CD1c-positive myeloid dendritic cell (primary cell): ENCODE data around the gene ELP4.

Experiments
- DNase-seq: peaks from one replicate; pipeline ENCODE4 v3.0.0-alpha.2; 2016; ENCODE audit errors: extremely low spot score

Gene ELP4

DNA sequence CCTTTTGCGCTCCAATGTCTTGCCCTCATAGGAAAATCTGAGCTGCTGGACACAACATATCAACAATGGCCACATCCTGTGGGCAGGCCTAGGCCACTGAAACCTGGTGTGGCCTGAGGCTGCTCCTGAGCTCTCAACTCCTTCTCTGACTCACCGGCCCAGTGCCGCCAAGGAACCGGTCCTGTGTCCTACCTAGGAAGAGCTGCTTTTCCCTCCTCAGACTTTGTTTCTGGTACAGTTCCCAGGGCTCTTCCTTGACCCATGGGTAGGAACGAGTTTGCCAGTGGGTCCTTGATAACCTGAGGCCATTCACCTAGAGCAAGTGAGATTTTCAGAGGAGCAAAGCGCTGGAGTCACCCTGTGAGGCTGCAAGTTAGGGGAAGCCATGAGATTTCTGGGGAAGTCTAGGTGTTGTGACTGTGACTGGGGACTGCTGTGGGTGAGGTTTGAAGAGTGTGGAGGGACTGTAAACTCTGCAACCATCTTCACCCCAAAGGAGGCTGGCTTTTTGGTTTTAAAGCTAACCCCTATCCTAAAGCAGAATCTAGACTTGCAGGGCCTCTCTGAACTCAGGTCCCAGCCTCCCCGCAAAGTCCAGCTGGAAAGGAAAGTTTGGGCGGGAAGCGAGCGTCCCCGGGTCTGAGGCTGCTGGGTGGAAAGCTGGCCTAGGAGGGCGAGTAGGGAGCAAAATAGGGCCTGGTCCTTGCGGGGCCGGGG, 313.5 kb downstream of the ELP4 start:
- no peak for DNase-seq

DNA sequence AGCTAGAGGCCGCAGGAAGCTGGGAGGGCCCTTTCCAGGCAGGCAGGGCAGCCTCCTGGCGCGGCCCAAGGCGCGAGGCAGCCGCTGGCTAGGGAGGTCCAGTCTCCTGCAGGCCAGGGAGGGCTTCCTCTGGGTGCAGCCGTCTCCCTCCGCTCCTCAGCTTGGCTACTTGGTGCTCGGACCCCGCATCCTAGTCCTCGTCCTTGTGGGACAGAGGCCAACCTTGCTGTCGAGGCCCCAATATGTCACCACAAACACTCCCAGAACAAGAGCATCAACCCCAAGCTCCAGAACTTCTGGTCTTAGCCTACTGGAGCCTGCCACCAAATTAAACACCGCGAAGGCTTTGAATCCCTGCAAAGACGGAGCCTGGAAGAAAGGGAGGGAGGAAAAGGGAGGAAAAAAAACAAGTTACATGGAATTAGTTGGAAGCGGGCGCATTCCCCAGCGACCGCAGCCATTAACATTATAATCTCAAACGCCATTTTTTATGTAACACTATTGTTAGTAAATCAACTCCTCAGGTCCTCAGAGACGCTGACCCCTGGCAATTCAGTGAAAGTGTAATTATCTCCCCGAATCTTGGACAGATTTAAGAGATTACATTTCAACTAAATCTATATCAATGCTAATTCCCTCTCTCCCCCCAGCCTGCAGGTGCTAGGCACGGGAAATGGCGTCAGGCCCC, 314.2 kb downstream of the ELP4 start:
- DNase-seq, result no peak

DNA sequence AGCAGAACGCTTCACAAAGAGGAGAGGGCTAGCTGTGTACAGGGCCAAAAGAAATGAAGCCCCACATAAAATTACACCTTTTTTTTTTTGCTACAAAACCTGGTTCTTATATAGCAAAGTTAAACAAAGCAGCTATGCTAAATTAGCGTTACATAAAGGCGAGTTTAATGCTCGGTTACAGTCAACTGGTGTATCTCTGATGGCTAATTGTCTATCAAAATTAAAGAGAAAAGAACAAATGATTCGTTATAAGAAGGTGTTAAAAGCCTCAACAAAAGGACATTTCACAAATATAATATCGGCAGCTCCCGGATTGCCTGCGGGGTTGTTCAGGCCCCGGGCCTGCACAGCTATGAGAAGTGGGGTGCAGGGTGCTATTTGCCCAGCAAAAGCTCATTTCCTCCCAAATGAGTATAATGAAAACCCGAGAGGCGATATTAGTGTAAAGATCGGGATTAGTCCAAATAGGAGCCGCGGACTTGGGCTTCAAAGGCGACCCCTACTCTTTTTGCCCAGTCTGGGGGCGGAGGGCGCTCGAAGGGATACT, 314.8 kb downstream of the ELP4 start:
- DNase-seq, result no peak

DNA sequence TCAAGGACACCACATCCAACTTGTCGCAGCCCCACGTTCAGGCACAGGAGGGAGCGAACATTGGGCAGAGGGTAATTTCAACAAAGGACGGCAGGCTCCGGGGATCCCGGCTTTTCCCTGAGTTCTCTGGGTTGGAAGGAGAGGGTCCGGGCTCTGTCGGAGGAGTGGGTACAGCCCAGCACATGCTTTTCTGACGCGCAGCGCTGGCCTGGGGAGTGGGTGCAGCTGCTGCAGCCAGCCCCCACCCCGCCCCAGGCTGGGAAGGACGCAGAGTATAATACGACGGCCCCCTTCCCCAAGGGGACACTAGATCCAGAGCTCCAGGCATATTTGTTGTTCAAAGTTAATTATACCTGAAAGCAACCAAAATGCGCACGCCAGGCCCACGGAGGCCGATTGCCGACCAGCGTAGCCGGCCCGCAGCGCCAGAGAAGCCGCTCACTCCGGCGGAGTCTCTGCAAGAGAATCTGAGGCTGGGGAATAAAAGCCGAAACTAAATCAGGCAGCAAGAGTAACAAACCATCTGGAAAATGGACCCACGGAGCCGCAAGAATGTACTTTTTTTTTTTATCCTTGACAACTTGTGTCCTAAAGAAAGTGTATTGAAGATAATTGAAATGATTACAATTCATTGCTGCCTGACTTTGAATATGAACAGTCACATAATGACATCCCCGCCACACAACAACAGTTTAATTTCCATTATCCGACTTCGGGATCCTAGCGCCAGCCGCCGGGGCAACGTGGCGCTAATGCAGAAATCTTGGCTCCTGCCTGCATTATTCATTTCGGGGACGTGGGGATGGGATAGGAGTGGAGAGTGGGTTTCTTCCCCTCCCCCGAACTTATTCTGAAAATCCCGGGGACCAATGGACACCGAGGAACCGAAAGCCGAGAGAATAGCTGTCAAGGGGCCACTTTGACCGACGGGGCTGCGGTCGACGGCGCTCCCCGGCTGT, 315.6 kb downstream of the ELP4 start:
- no peak for DNase-seq

DNA sequence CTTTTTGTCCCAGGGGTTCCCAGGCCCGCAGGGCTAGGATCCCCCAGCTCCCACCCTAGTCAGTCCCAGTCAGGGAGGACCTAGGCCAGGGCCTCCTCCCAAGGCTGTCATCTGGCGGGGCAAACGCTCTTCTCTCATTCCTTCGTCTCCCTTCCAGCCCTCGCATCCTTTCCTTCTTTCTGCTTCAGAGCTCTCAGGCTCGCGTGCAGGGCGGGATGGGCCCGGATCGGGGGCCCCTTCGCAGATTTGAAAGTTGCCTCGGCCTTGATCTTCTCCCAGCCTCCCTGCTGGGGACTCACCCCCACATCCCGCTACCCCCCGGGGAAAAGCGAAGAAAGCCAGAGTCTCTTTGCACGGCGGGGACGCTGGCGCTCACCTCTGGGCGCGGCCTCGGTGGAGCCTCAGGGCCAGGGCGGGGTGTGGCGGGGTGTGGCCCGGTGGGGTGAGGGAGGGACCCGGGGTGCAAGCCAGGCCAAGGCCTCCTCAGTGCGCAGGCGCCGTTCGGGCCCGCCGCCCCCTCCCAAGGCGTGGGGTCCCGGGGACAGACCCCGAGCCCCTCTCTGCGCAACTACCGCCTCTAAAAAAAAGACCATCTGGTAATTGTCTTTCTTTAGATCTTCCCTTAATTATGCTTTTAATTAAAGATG, 316.4 kb downstream of the ELP4 start:
- no peak for DNase-seq

DNA sequence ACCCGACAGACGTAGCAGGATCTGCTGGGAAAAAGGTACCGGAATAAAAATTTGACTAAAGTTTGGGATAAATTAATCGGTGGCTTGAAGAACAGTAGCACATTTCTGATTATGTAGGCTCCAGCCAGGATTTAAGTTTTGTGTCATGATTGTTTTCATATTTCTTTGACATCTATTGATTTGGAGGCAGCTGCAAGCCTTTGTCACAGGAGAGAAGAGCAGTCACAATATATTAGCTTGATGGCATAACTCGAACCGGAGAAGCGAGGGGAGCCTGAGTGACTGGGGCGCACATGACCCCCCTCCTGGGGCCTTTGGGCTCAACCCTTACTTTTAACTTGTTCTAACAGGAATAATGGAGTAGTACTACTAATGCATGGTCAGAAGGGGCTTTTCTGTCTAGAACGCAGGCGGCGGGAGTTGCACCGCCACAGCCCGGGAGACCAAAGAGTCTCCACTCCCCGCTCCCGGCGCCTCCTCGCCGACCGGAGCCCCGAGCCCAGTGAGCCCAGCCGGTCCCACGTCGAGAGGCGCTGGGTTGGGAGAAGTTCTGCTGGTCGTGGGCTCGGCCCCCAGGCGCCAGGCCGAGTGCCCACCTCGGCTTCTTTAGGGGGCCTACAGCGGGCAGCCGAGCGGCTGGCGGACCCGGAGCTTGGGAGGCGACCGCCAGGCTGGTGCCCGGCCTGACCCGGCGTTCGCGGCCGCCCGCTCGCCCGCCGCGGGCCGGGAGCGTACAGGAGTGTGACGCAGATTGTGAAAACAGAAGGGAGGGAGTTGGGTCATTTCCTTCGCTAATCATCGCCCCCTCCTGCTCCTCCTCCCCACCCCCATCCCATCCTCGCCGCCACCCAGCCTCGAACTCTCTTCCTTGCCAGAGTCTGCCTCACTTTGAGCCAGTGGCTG, 317.2 kb downstream of the ELP4 start:
- no peak for DNase-seq

DNA sequence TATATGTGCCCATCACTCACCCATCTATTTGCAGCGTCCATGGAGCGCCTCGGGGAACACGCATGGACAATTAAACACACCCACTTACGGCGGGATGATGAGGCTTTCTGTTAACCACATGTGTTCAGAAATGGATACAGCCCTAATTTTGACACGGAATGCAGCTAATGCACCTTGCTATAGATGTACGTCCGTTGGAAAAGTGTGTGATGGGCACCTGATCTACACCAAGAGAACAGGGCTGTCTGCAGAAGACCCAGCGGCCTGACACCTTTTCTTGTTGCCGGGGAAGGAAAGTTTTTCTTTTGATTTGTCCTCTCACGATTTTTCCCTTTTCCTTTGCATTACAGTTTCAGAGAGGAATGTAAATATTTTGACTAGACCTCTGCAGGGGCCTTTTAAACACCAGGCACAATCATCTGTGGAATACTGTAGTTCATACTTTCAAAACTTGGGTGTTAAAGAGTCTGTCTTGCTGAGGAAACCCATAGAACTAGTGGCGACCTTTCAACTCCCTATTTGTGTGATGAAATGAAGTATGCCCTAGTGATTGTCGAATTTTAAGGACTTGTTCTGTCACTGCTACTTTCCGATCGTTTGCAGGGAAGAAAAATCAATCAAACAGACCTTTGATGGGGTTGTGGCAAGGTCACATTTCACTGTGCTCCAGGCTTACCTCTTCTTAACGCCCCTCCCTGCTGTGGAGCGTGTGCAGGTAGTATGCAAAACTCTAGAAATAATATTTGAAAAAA, 318.1 kb downstream of the ELP4 start:
- no peak for DNase-seq

DNA sequence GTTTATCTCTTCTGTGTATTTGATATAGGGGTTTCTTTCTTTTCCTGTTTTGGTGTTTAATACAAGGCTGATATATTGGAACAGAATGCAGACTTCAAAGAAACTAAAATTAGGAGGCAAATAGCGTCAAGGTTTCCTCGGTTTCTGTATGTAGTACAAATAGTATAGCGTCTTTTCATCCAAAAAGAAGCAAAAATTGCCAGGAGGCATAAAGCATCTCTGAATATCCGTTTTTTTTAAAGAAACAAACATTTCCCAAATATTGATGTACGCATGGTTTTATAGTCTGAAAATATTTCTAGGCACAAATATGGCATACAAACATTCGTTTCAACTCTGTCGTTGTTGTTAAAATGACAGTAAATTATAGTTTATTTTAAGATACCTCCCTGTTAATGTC, 318.6 kb downstream of the ELP4 start:
- no peak for DNase-seq

DNA sequence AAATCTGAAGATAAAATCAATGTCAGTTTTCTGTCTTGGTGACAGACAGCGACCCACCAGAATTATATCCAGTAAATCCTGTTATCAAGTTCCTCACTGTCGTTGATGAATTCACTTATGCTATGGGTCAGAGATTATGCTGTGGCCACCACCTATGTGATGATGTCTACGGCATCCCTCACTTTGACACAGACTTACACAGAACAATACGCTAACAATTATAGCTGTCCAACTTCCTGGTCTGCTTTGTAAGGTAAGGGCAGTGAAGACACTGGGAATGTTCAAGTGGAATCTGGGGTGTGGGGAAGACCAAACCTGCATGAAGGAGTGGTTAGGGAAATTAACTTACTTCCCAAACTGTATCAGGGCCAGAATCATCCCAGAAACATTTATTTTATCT, 320.8 kb downstream of the ELP4 start:
- DNase-seq, result no peak

DNA sequence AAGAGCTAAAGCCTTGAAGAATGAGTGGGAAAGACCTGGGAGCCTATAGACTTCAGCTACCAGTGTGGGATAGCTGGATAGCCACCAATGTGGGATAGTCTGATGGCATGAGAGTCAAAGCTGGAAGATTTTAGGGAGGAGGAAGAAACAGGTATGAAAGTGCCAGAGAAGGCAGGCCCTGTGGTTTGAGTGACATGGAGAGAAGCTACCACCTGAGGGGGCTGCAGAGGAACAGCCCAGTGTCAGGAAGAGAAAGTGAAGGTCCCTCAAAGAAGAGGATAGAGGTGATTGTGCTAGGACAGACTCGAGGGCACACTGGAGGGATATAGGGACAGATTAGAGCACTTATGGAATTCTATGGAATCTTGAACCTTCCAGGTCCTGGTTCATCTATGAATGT, 324.7 kb downstream of the ELP4 start:
- no peak for DNase-seq
